AML-193 (cell line): ENCODE results near the gene KRTAP10-1.

Experiments
- DNase-seq, 2 experiments: peaks; one replicate each; lab custom pipeline; 2025; lab: John Stamatoyannopoulos, UW

The KRTAP10-1 gene

GRCh38 chr21:44502171-44502958 is 37.6 kb downstream of the KRTAP10-1 start:
- no peak for DNase-seq

DNA sequence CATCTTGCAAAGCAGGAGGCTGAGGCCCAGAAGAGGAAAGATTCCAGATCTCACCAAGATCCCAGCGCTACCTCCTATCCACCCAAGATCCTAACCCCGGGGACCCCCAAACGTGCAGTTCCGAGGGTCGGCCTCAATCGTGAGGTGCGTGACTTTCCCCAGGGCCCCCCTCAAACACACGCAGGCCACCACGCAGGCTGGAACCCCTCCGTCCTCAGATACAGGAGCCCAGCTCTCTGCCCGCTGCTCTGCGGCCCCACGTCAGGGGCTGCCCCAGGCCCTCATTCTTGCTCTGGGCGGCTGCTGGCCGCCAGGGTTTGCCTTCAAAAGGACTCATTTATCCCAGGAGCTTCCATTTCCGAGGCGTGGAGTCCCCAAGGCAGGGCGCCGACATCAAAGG is 39.9 kb downstream of the KRTAP10-1 start:
- DNase-seq: no peak

DNA sequence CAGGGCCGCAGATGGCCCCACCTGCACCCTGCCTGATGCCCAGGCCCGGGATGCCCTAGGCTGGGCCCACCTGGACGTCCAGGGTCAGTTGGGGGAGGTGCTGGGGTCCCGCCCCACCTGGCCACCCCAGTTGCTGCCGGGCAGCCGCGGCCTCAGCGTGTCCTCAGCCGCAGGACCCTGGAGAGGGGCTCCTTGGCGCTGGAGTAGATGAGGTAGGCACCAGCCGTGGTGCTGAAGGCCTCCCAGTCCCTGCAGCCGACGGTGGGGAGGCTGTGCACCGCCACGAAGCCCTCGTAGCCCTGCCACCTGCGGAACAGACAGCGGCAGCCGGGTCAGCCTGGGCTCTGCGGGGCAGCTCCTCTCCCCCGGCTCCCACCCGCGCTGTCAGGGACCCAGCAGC is 40.4 kb downstream of the KRTAP10-1 start:
- no peak for DNase-seq

DNA sequence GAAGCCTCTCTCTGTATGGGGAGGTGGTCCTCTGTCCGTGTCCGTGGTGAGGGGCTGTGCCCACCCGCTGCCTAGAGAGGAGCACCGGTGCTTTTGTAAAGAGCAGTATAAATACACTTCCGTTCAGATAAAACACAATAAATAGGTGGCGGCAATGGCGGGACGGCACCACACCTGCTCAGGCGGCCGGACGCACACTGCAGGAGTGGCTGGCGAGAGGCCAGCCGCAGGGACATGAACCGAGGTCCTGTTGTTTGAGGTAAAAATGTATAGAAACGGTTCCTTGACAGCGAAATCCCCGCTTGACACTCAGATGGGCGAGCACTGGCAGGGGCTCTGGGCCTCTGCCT is 40.8 kb downstream of the KRTAP10-1 start:
- DNase-seq: no peak

DNA sequence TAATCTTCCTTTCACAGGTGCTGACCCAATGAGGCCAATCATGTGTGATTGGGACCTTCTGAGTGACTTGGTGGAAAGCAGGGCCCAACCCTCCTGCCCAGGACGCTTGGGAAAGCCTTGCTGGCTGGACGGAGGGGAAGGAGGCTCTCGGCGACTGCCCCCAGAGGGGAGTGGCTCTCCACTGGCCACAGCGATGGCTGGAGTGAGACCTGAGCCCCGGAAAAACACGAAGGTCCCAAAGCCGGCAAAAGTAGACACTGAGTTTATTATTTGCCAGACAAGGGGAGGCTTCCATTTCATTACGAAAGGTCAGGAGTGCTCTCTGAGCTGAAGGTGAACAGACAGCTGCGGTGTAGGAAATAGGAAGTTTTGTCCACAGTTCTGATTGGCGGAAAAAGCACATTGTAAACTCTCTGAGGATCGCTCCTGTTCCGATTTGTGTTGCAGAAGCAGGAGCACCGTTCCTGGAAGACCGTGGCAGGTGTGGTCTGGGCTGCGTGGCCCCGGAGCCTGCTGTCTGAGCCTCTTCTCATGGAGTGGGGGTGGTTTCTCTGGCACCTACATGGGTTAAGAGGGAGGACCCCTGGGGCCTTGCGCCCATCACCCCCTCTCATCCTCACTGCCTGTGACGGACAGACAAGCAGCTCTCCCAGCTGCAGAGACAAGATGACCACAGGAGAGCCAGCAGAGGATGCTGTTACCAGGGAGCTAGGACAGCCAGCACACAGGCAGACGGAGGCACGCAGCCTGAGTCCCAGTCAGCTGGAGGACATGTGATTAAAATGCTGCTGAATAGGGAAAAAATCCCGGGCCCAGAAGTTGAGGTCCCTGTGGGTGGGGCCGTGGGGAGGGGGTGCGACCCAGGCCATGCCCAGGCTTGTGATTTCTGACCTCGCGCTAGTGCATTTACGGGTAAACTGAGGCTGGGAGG is 41.5 kb downstream of the KRTAP10-1 start:
- no peak for DNase-seq

GRCh38 chr21:44497703-44498126 is 42.3 kb downstream of the KRTAP10-1 start:
- no peak for DNase-seq

DNA sequence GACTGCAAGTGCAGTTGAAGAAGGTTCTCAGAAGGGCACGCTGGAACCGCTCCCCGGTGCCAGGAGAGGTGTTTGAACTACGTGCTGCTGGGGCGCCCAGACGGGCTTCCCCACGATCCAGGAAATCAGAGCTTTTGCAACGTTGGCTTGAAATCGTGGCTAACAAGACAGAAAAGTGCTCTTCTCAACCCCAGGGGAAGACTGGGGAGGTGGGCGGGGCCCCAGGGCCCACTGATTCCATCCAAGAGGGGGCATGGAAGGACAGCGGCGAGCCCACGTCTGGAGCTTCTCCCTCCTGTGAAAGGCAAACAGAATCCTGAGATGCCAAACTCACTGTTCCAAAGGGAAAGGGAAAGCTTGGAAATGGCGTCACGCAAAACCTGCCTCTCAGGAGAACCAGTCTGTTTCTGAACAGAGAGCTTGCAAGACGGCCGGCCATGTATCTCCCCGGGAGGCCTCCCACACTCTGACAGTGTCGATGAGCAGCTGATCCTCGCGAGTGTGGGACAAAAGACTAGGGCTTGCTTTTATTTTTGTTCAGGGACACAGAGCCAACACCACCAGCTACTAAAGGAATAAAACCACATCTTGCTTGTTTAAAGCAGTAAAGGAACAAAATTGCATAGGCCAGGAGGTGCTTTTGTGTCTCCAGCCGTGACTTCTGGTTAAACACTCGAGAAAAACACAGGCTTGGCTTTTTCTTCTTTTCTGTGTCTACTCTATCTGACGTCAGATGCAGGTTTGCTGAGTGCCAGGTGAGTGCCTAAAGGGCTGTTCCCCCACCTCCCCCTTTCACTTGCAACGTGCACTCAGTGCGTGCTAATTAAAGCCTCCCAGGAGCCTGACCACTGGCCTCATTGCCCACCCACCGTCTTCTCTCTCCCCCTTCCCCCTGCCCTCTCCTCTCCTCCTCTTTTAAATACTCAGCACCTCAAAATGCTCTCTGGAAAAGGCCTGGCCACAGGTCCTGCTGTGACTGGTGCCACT is 43.1 kb downstream of the KRTAP10-1 start:
- no peak for DNase-seq

GRCh38 chr21:44495611-44496563 is 44.1 kb downstream of the KRTAP10-1 start:
- DNase-seq: no peak

GRCh38 chr21:44494956-44495355 is 45.0 kb downstream of the KRTAP10-1 start:
- no peak for DNase-seq

DNA sequence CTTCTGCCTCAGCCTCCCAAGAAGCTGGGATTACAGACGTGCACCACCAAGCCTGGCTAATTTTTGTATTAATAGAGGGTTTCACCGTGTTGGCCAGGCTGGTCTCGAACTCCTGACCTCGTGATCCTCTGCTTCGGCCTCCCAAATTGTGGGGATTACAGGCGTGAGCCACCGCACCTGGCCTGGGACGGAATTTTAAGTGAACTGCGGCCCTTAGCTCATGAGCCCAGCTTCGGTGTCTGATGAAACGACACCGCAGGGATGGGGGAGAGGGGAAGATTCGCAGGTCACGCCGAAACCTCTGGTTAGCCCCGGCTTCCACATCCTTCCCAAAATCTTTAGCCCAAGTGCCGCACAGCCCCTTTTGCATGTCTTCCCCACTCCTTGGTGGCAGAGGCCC is 45.6 kb downstream of the KRTAP10-1 start:
- DNase-seq: no peak

DNA sequence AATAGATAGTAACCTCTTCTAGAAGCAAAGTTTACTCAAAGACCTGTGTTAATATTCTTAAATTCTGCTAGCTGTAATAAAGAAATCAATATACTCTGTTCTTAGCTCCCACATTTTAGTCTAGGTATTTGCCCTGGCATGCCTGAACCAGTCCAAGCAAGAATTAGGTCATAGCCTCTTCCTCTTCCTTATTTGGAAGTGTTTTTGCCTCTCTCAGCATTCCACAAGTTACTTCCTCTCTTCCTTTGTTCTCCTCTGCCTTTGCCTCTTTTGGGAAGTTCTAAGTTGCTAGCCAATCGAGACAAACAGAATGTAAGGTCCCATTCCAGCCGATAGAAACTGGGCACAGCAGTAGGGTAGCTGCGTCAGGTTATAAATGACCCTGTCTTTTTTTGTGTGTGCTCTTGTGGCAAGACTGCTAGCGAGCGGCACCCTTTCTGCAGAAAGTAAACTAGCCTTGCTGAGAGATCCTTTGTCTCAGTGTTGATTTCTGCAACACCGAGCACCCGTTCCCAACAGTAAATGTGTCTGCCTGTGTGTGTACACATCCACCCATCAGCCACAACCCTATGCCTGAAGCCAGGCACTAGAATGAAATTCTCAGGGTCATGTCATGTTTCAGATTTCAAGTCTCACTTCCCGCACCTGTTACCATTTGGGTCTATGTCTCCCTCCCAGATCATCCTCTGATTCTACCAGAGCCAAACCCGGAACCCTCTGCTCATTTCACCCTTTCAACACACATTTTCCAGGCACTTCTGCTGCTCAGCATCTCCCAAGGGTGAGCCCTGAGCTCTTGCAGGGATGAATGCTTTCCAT is 47.2 kb downstream of the KRTAP10-1 start:
- no peak for DNase-seq

DNA sequence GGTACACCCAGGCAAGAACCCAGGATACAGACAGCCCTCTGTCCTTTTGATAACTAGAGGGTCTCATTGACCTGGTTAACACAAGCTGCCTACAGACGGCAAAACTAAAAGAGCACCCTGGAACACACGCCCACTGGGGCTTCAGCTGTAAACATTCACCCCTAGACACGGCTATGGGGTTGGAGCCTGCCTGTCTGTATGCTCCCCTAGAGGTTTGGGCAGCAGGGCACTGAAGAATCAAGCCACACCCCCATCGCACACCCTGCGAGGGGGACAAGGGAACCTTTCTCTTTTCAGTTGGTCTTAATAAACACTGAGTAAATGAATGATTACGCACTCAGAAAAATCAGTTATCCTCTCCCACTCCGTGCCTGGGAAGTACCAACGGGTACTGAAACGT is 49.2 kb downstream of the KRTAP10-1 start:
- no peak for DNase-seq

DNA sequence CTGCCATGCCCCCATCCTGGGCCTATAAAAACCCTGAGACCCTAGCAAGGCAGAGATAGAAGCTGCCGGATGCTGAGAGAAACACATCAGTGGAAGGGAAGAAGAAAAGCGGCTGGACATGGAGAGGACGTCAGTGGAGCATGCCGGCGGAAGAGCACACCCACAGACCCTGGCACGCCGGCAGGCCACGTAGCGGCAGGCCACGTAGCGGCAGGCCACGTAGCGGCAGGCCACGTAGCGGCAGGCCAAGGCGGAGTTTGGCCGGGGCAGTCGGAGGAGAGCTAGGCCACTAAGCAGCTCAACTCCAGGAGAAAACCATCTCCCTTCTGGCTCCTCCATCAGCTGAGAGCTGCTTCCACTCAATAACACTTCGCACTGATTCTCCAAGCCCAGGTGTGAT is 49.6 kb downstream of the KRTAP10-1 start:
- DNase-seq: no peak

- DNase-seq: no peak
Observed at GRCh38 chr21:44489962-44490361, 50.0 kb downstream of the KRTAP10-1 start.
